BJ (cell line): ENCODE measurements around the gene PAFAH2. TPM values are rescaled to one million over a fixed set of nuclear protein-coding genes. Genes with fewer than 3 reads are reported as not detected.

ENCODE experiments used
- CTCF ChIA-PET: fragments of 350-600 bp; formaldehyde crosslinking; extraction: SDS; loops from one replicate; lab custom pipeline; 2021; ENCODE audit warnings: antibody characterized with exemption, inconsistent platforms; lab: Yijun Ruan, JAX
- POLR2A ChIA-PET: fragments of 300-600 bp; sonication (Branson Sonifier 250); formaldehyde crosslinking; extraction: SDS; loops from one replicate; lab custom pipeline; 2021; ENCODE audit warnings: antibody characterized with exemption; lab: Charles Lee
- DNase-seq: peaks from one replicate; pipeline ENCODE4 v3.0.0-alpha.2; 2011; ENCODE audit warnings: low read depth
- H3K27me3 ChIP-seq: 2 replicates; pipeline ENCODE4 v1.6.0; 2011; ENCODE audit warnings: low read length; ENCODE audit not compliant: control insufficient read depth, insufficient read depth
- H3K36me3 ChIP-seq: 2 replicates; pipeline ENCODE4 v1.5.1; 2011; ENCODE audit warnings: low read length; ENCODE audit not compliant: control insufficient read depth, insufficient read depth
- H3K4me3 ChIP-seq: 2 replicates; pipeline ENCODE4 v1.5.1; 2011; ENCODE audit warnings: low read depth, mild to moderate bottlenecking, control low read depth, low read length
- CTCF ChIP-seq: IDR thresholded peaks from 2 replicates; pipeline ENCODE4 v1.5.1; 2011; ENCODE audit warnings: low read depth, mild to moderate bottlenecking, control low read depth, inconsistent platforms, low read length, moderate library complexity; ENCODE audit not compliant: insufficient read depth
- polyA plus RNA-seq: library from polyadenylated mRNA; depleted of rRNA; stranded (reverse); fragments of >200 nt; gene quantifications from 2 replicates; pipeline ENCODE4 v1.2.3, GENCODE V29; 2011

Gene PAFAH2
- polyA plus RNA-seq, 1 experiment, result 11.9 TPM

DNA sequence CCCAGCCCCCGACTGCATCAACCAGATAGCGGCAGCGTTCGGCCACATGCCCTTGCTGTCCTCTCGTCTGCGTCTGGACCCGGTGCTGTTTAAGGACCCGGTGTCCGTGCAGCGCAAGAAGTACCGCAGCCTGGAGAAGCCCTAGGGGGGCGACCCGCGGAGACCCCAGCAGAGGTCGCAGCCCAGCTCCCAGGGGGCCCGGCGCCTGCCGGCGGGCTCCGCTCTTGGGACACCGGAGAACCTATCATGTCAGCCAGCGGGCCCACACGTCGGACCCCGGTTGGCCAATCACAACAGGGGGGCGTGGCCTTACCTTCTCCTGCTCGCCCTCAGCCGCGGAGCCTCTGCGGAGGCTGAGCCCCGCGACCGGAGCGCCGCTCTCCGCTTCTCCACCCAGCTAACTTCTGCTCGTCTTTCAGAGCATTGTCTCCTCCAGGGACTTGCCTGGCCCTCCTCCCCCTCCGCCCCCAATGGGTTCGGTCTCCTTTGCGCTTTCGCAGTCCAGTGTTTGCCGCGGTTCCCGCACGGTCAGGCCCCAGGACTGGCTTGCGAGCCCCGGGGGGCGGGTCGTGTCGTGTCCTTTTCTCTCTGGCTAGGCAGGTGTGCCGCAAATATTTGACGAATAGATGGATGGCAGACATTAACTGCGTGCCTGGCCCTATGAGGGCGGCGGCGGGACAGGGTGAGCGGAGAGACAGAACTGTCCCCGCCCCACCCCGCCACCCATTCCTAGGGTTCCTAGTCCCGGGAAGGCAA is 37.5 kb upstream of the PAFAH2 start:
- ChIA-PET POLR2A (no interaction called here), CTCF (interaction anchor here (0.7 to 5.4 kb wide), 37 partner anchors 9 to 454 kb away, joined by 3 to 90 read pairs (median 7); partner anchors contain the start of genes C1orf232, CEP85, EXTL1 and SLC30A2)
- DNase-seq, result no peak
- H3K36me3 ChIP-seq, result no peaks in the 10 kb centered on the region
- peak overlapping the region; percentile 90 for H3K4me3 ChIP-seq
- TF ChIP-seq CTCF, result no peak
- H3K27me3 ChIP-seq, result peaks cover 2% of the 10 kb centered on the region; the same call in 1 of the 2 replicates

- H3K36me3 ChIP-seq, result no peaks in the 10 kb centered on the region
- ChIA-PET POLR2A (no interaction called here), CTCF (interaction anchor here (0.7 to 5.4 kb wide), 24 partner anchors 8 to 382 kb away, joined by 3 to 90 read pairs (median 6); partner anchors contain the start of genes C1orf232, CEP85, SLC30A2 and ZNF593)
- H3K27me3 ChIP-seq, result peaks cover 2% of the 10 kb centered on the region; the same call in 1 of the 2 replicates
- no peak for DNase-seq
- TF ChIP-seq CTCF, result no peak
- peak overlapping the region; percentile 90 for H3K4me3 ChIP-seq
These were observed 36.8 kb upstream of the PAFAH2 start for GRCh38 chr1:26034504-26035202.

DNA sequence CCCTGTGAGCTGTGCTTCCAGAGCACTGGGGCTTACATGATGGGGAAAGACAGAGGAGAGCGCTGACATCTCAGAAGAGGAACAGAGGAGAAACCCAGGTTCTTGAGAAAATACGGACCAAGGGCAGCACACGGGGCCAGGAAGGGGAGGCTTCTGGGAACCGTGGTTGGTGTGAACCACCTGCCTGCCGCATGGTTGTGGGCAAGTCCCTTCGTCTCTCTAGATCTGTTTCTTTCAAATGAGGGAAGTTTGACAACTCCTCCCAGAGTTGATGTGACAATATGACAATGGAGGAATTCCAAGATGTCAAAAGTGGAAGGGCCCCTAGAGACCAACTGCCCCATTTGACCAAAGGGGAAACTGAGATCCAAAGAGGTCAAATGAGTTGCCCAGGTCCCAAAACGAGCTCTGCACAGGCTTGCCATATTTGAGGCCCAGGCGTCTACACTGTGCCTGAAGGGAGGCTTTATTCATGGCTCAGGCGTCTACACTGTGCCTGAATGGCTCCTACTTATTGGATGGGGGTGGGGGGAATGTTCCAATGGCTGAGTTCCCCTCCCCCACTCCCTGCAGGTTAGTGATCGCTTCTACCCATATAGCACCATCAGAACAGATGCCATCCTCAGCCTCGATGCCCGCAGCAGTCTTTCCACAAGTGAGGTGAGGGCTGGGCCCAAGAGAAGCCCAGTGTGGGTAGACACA is 34.9 kb upstream of the PAFAH2 start:
- H3K36me3 ChIP-seq, result no peaks in the 10 kb centered on the region
- ChIA-PET CTCF (interaction anchor here (0.8 to 5.4 kb wide), 3 partner anchors 11 to 137 kb away, joined by 3 to 90 read pairs (median 5); partner anchors contain the start of gene EXTL1), POLR2A (no interaction called here)
- H3K27me3 ChIP-seq, result no peaks in the 10 kb centered on the region
- H3K4me3 ChIP-seq, result no peak overlapping the region
- no peak for TF ChIP-seq CTCF
- DNase-seq, result no peak

GRCh38 chr1:26031611-26032220 is 33.9 kb upstream of the PAFAH2 start:
- H3K36me3 ChIP-seq, result no peaks in the 10 kb centered on the region
- ChIA-PET CTCF (interaction anchor here (0.6 to 5.4 kb wide), 5 partner anchors 34 to 290 kb away, joined by 3 to 90 read pairs (median 3); partner anchors contain the start of gene PAFAH2), POLR2A (interaction anchor here (0.5 kb wide), 1 partner anchor 49 kb away, joined by 3 read pairs; no protein-coding TSS in a partner anchor)
- no peak overlapping the region for H3K4me3 ChIP-seq
- H3K27me3 ChIP-seq, result no peaks in the 10 kb centered on the region
- DNase-seq, result no peak
- no peak for TF ChIP-seq CTCF
